Epithelial cell of esophagus (primary cell): ENCODE measurements around the gene TUBB1.

ENCODE experiments used
- DNase-seq: peaks from one replicate; pipeline ENCODE4 v3.0.0; 2010; ENCODE audit warnings: low read depth
- H3K4me3 ChIP-seq: 2 replicates; pipeline ENCODE4 v1.5.1; 2011; ENCODE audit warnings: mild to moderate bottlenecking, low read length, control low read depth
- TF ChIP-seq, protein P1 (sequence below): IDR thresholded peaks from 2 replicates; pipeline ENCODE4 v1.5.1; 2011; ENCODE audit warnings: low read depth, mild to moderate bottlenecking, low read length, control low read depth, inconsistent platforms; ENCODE audit not compliant: insufficient read depth; ENCODE audit errors: missing control alignments

TUBB1 gene

GRCh38 chr20:58990651-58991445 lies 28.4 kb upstream of the TUBB1 start:
- H3K4me3 ChIP-seq = no peak overlapping the region
- TF ChIP-seq, protein P1, sequence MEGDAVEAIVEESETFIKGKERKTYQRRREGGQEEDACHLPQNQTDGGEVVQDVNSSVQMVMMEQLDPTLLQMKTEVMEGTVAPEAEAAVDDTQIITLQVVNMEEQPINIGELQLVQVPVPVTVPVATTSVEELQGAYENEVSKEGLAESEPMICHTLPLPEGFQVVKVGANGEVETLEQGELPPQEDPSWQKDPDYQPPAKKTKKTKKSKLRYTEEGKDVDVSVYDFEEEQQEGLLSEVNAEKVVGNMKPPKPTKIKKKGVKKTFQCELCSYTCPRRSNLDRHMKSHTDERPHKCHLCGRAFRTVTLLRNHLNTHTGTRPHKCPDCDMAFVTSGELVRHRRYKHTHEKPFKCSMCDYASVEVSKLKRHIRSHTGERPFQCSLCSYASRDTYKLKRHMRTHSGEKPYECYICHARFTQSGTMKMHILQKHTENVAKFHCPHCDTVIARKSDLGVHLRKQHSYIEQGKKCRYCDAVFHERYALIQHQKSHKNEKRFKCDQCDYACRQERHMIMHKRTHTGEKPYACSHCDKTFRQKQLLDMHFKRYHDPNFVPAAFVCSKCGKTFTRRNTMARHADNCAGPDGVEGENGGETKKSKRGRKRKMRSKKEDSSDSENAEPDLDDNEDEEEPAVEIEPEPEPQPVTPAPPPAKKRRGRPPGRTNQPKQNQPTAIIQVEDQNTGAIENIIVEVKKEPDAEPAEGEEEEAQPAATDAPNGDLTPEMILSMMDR = no peak
- no peak for DNase-seq

- DNase-seq = no peak
- TF ChIP-seq, protein P1 = no peak
- no peak overlapping the region for H3K4me3 ChIP-seq
Observed at GRCh38 chr20:58991715-58992114, 27.5 kb upstream of the TUBB1 start.

DNA sequence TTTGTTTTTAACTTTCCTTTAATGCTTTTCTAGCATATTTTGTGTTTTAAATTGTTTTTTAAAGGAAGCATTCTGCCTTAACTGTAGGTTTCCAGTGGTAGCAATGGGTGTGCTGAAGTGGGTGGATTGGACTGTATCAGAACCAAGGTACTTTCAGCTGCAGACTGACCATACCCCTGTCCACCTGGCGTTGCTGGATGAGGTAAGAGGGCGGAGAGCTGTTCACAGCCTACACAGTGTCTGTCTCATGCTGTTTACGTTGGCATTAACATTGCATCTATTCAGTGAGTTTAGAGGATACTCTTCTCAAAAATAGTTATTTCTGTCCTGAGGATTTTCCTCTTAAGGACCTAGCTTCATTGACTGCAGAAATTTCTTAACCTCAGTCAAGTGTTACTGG lies 26.3 kb upstream of the TUBB1 start:
- H3K4me3 ChIP-seq = no peak overlapping the region
- no peak for DNase-seq
- TF ChIP-seq, protein P1 = no peak

DNA sequence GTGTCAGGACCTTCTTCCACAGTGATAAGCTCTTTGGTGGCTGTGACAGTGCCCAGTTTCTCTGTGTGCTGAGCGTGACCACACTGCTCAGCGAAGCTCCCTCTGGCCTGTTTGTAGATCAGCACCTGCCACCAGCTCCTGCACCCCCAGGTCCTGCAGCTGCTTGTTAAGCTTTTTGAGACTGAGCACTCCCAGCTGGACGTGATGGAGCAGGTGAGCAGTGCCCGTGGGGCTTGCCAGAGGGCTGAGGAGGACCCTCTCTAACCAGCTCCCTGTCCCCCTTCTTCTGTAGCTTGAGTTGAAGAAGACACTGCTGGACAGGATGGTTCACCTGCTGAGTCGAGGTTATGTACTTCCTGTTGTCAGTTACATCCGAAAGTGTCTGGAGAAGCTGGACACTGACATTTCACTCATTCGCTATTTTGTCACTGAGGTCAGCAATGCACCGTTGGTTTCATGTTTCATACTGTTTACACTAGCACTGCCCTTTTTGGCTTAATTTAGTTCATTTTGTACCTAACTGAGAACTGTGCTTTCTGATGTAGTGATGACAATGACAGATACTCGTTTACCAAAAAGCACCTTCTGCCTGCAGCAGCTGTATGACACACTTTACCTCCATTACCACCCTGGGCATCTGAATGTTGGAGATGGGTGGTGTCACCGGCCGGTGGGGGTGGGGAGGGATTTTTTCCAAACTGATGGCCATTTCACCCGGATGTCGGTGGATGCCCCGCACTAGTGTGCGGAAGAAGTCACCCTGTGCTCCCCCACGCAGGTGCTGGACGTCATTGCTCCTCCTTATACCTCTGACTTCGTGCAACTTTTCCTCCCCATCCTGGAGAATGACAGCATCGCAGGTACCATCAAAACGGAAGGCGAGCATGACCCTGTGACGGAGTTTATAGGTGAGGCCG lies 25.6 kb upstream of the TUBB1 start:
- TF ChIP-seq, protein P1 = no peak
- no peak for DNase-seq
- H3K4me3 ChIP-seq = no peak overlapping the region

- no peak for DNase-seq
- no peak overlapping the region for H3K4me3 ChIP-seq
- TF ChIP-seq, protein P1 = no peak
Observed at GRCh38 chr20:58994390-58995159, 24.7 kb upstream of the TUBB1 start.

DNA sequence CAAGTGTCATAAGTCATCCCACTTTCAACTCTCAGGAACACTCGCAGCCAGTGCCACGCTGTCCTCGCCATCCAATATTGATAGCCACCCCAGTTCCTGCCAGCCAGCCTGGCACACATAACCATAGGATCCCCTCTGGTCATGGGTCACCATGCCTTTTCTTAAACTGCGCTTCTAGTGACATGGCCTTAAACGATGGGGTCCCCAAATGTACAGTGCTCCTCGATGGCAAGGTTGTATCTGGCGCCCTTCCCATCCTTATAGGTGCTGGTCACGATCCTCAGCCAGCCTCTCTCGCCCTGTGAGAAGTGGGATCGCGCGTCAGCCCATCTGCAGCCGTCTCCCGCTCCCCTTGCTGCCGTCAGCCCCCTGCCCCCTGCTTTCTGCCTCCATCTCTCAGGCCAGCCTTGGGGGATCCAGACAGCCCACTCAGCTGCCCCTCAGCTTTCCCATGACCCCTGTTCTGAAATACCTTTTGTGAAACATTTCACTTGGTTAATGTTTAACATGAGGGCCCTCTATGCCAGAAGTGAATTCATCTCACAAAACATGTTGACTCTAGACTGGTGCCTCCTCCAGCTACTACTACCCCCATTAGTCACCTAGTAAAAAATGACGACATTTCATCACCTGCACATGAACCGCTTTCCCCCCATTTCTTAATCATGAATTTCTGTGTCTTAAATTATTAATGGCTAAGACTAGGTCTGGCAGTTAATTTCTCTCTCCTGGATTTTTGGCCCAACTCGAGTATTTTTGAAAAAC lies 23.6 kb upstream of the TUBB1 start:
- peak; percentile 39 for DNase-seq
- TF ChIP-seq, protein P1 = no peak
- H3K4me3 ChIP-seq = no peak overlapping the region
